HepG2 (cell line): ENCODE data around the gene MAGI1. TPM values are rescaled to one million over a fixed set of nuclear protein-coding genes. Genes with fewer than 3 reads are reported as not detected.

Source experiments
- ATAC-seq: fragments of 200-7000 bp; cut with Tn5 transposase; 3 replicates; pipeline ENCODE4 v1.9.1; 2020; ENCODE audit warnings: mild to moderate bottlenecking, moderate library complexity
- BruUV-seq: library from RNA; stranded (reverse); fragments of 400-500 nt; replicated peaks from 2 replicates; lab custom pipeline; 2021; lab: Mats Ljungman, UMichigan
- CTCF ChIA-PET: fragments of 300-600 bp; formaldehyde crosslinking; extraction: SDS; loops from one replicate; lab custom pipeline; 2021; ENCODE audit warnings: low total read pairs, inconsistent platforms, low intra/inter-chr PET ratio; lab: Yijun Ruan, JAX
- POLR2A ChIA-PET: fragments of 350-600 bp; sonication (Branson Sonifier 250); formaldehyde crosslinking; loops from one replicate; lab custom pipeline; 2020; ENCODE audit warnings: antibody characterized with exemption, inconsistent platforms; lab: Yijun Ruan, JAX
- DNase-seq: peaks from one replicate; pipeline ENCODE4 v3.0.0-alpha.2; 2015; ENCODE audit warnings: low spot score
- FAIRE-seq: peaks from 3 replicates; lab custom pipeline; 2011; peaks lifted over from hg19 to GRCh38; lab: Jason Lieb, UNC
- H2AFZ ChIP-seq: one replicate; pipeline ENCODE4 v1.6.1; 2011; ENCODE audit warnings: low read length, inconsistent platforms
- H3K27ac ChIP-seq: fragments of 300-600 bp; 3 replicates; pipeline ENCODE4 v1.8.0; 2011; ENCODE audit warnings: mixed run types, mild to moderate bottlenecking, mixed read lengths, low read length, inconsistent platforms; ENCODE audit not compliant: insufficient read depth; ENCODE audit errors: extremely low read length
- H3K27me3 ChIP-seq, 2 experiments: fragments of 200-600 bp in 1 of 2; 2 replicates in 1 of 2; 3 replicates in 1 of 2; pipeline versions ENCODE4 v1.6.0 to v1.8.0; 2011; ENCODE audit warnings: low read length in 2 of 2, mild to moderate bottlenecking in 2 of 2, moderate library complexity in 2 of 2, inconsistent platforms in 1 of 2; ENCODE audit not compliant: insufficient read depth in 2 of 2, control insufficient read depth in 1 of 2
- H3K36me3 ChIP-seq, 2 experiments: fragments of 200-600 bp in 1 of 2; replicated peaks in 1 of 2; 2 replicates in 1 of 2; 3 replicates in 1 of 2; pipeline versions ENCODE4 v1.5.1 to v1.8.0; 2011; ENCODE audit warnings: low read length in 2 of 2, inconsistent platforms in 1 of 2; ENCODE audit not compliant: insufficient read depth in 2 of 2, control insufficient read depth in 1 of 2
- H3K4me1 ChIP-seq: 2 replicates; pipeline ENCODE4 v1.5.1; 2012; ENCODE audit warnings: low read length, inconsistent platforms; ENCODE audit not compliant: insufficient read depth
- H3K4me2 ChIP-seq: 2 replicates; pipeline ENCODE4 v1.6.0; 2011; ENCODE audit warnings: low read depth, low read length, inconsistent platforms
- H3K4me3 ChIP-seq, 3 experiments: fragments of 200-600 bp in 1 of 3; sonication (generic), shearing (Covaris generic) in 1 of 3; replicated peaks in 1 of 3; 2 replicates each; pipeline ENCODE4 v1.5.1; 2011 to 2016; ENCODE audit warnings: low read length in 3 of 3, inconsistent platforms in 2 of 3, low read depth in 2 of 3, mild to moderate bottlenecking in 2 of 3, control low read depth in 1 of 3, mixed read lengths in 1 of 3; ENCODE audit not compliant: insufficient read depth in 1 of 3
- H3K79me2 ChIP-seq: one replicate; pipeline ENCODE4 v1.6.1; 2011; ENCODE audit warnings: low read length, inconsistent platforms; ENCODE audit not compliant: insufficient read depth
- H3K9ac ChIP-seq: 2 replicates; pipeline ENCODE4 v1.6.0; 2011; ENCODE audit warnings: mild to moderate bottlenecking, low read depth, low read length, inconsistent platforms; ENCODE audit not compliant: insufficient read depth
- H3K9me3 ChIP-seq: 2 replicates; pipeline ENCODE4 v1.5.1; 2012; ENCODE audit warnings: mild to moderate bottlenecking, low read length
- H4K20me1 ChIP-seq: 2 replicates; pipeline ENCODE4 v1.6.0; 2011; ENCODE audit warnings: inconsistent platforms, mild to moderate bottlenecking, low read length, moderate library complexity; ENCODE audit not compliant: insufficient read depth
- BORCS8-MEF2B ChIP-seq: sonication (generic); formaldehyde crosslinking; IDR thresholded peaks from 2 replicates; pipeline ENCODE4 v1.8.0; 2022; ENCODE audit warnings: mild to moderate bottlenecking, missing genetic modification reagents
- CREM ChIP-seq, 2 experiments: sonication (generic) in 1 of 2; formaldehyde crosslinking in 1 of 2; IDR thresholded peaks; 2 replicates each; pipeline versions ENCODE4 v1.4.0 to v1.6.1; 2016 to 2020; ENCODE audit warnings: antibody characterized with exemption in 1 of 2, mild to moderate bottlenecking in 1 of 2, missing genetic modification reagents in 1 of 2
- HOXA5 ChIP-seq: sonication (generic); formaldehyde crosslinking; IDR thresholded peaks from 2 replicates; pipeline ENCODE4 v1.4.0; 2020; ENCODE audit warnings: missing genetic modification reagents
- MAFF ChIP-seq: IDR thresholded peaks from 2 replicates; pipeline ENCODE4 v1.6.1; 2011; ENCODE audit warnings: low read depth, low read length, improper control_type of control experiment
- NFKB2 ChIP-seq: sonication (generic); formaldehyde crosslinking; IDR thresholded peaks from 2 replicates; pipeline ENCODE4 v1.4.0; 2020; ENCODE audit warnings: missing genetic modification reagents, borderline replicate concordance
- POLR2G ChIP-seq: fragments of 200-400 bp; formaldehyde crosslinking; IDR thresholded peaks from 2 replicates; pipeline ENCODE4 v1.6.1; 2018; ENCODE audit warnings: mild to moderate bottlenecking, low read depth, low read length, moderate library complexity
- RFXAP ChIP-seq: sonication (generic); formaldehyde crosslinking; IDR thresholded peaks from 2 replicates; pipeline ENCODE4 v1.4.0; 2020; ENCODE audit warnings: missing genetic modification reagents, borderline replicate concordance
- SAP130 ChIP-seq: IDR thresholded peaks from 2 replicates; pipeline ENCODE4 v1.6.1; 2016; ENCODE audit warnings: low read depth
- SCMH1 ChIP-seq: sonication (generic); formaldehyde crosslinking; IDR thresholded peaks from 2 replicates; pipeline ENCODE4 v1.9.0; 2021; ENCODE audit warnings: missing genetic modification reagents, mild to moderate bottlenecking, borderline replicate concordance
- THAP8 ChIP-seq: sonication (generic); formaldehyde crosslinking; IDR thresholded peaks from 2 replicates; pipeline ENCODE4 v1.5.1; 2020; ENCODE audit warnings: missing genetic modification reagents, mild to moderate bottlenecking, borderline replicate concordance
- ZNF180 ChIP-seq: sonication (generic); formaldehyde crosslinking; IDR thresholded peaks from 2 replicates; pipeline ENCODE4 v1.4.0; 2020; ENCODE audit warnings: low read depth, missing genetic modification reagents, borderline replicate concordance
- ZNF205 ChIP-seq: IDR thresholded peaks from 2 replicates; pipeline ENCODE4 v1.6.1; 2018; ENCODE audit warnings: missing biosample characterization, missing genetic modification reagents
- ZNF629 ChIP-seq: sonication (generic); formaldehyde crosslinking; conservative IDR thresholded peaks from 2 replicates; pipeline ENCODE4 v1.5.0; 2020; ENCODE audit warnings: missing genetic modification reagents
- ZNF766 ChIP-seq: sonication (generic); formaldehyde crosslinking; IDR thresholded peaks from 2 replicates; pipeline ENCODE4 v1.5.0; 2020; ENCODE audit warnings: missing genetic modification reagents, borderline replicate concordance
- WGBS: methylation state at CpG from one replicate; pipeline ENCODE4 v1.1.6; 2017; ENCODE audit warnings: low lambda C conversion rate; 5-methylcytosine and 5-hydroxymethylcytosine counted together
- in situ Hi-C: cut with HindIII; loops from 2 replicates; pipeline ENCODE4 v1.10.0; 2017; ENCODE audit warnings: low pct_unique_long_range_greater_than_20kb; ENCODE audit not compliant: extremely low pct_ligation_motif_present
- intact Hi-C: fragments of 100-400 bp; cut with micrococcal nuclease; formaldehyde crosslinking; loops from one replicate; pipeline ENCODE4 v1.10.0; 2022; ENCODE audit not compliant: unreplicated experiment
- polyA plus RNA-seq, 8 experiments: library from polyadenylated mRNA; depleted of rRNA in 3 of 8; stranded (reverse) in 7 of 8; unstranded in 1 of 8; fragments of >200 nt; fragmentation: Illumina TruSeq in 4 of 8; extraction: Trizol in 4 of 8; gene quantifications; 2 replicates each; pipeline versions ENCODE4 v1.2.1 to v1.2.3, GENCODE V29; 2011 to 2016; ENCODE audit warnings: low read depth in 4 of 8, missing spikeins in 1 of 8, mixed read lengths in 1 of 8; ENCODE audit not compliant: insufficient read depth in 1 of 8
- total RNA-seq, 5 experiments: library from RNA; depleted of rRNA; stranded (reverse); fragments of >200 nt; fragmentation: Illumina TruSeq; extraction: Trizol; gene quantifications; 2 replicates each; pipeline ENCODE4 v1.2.3, GENCODE V29; 2016; ENCODE audit warnings: low read depth in 1 of 5
- TF ChIP-seq, protein P1 (sequence below): conservative IDR thresholded peaks from 2 replicates; pipeline ENCODE4 v1.6.1; 2018; ENCODE audit warnings: missing genetic modification reagents
- TF ChIP-seq, protein P2 (sequence below): sonication (generic); formaldehyde crosslinking; IDR thresholded peaks from 2 replicates; pipeline ENCODE4 v1.4.0; 2020; ENCODE audit warnings: missing genetic modification reagents; ENCODE audit errors: not compliant biosample characterization

Gene MAGI1
- total and polyA plus RNA-seq, 2 of the 13 experiments (the other 11 are each of a cell fraction or from before 2014, with no cell fraction given) = 22.2 to 26.0 TPM

GRCh38 chr3:65907232-65908130 lies 131.2 kb downstream of the MAGI1 start:
- in situ Hi-C loops = no loop called here
- H4K20me1 ChIP-seq = peaks cover 11% of the 10 kb centered on the region; the same call in 1 of the 2 replicates
- no peak overlapping the region for H3K27ac ChIP-seq
- H3K9me3 ChIP-seq = no peaks in the 10 kb centered on the region
- H3K4me1 ChIP-seq = peaks cover 22% of the 10 kb centered on the region
- peaks cover 78% of the 10 kb centered on the region for H3K79me2 ChIP-seq
- H3K27me3 ChIP-seq = no peaks in the 10 kb centered on the region
- TF ChIP-seq ZNF766 (CRISPR knock-in tag) (no peak), SCMH1 (no peak), CREM (IDR thresholded peaks at IDR 0.05) (no peak), CREM (CRISPR knock-in tag; IDR thresholded peaks at IDR 0.05) (no peak), HOXA5 (no peak), ZNF629 (CRISPR knock-in tag) (no peak), NFKB2 (CRISPR knock-in tag) (no peak), ZNF180 (CRISPR knock-in tag) (no peak), POLR2G (no peak), RFXAP (CRISPR knock-in tag) (no peak), SAP130 (CRISPR knock-in tag) (no peak), THAP8 (CRISPR knock-in tag) (no peak), BORCS8-MEF2B (CRISPR knock-in tag) (no peak), MAFF (no peak), ZNF205 (CRISPR knock-in tag) (no peak)
- TF ChIP-seq, protein P1, sequence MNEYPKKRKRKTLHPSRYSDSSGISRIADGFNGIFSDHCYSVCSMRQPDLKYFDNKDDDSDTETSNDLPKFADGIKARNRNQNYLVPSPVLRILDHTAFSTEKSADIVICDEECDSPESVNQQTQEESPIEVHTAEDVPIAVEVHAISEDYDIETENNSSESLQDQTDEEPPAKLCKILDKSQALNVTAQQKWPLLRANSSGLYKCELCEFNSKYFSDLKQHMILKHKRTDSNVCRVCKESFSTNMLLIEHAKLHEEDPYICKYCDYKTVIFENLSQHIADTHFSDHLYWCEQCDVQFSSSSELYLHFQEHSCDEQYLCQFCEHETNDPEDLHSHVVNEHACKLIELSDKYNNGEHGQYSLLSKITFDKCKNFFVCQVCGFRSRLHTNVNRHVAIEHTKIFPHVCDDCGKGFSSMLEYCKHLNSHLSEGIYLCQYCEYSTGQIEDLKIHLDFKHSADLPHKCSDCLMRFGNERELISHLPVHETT (CRISPR knock-in tag) = no peak
- TF ChIP-seq, protein P2, sequence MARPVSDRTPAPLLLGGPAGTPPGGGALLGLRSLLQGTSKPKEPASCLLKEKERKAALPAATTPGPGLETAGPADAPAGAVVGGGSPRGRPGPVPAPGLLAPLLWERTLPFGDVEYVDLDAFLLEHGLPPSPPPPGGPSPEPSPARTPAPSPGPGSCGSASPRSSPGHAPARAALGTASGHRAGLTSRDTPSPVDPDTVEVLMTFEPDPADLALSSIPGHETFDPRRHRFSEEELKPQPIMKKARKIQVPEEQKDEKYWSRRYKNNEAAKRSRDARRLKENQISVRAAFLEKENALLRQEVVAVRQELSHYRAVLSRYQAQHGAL (CRISPR knock-in tag) = no peak
- intact Hi-C loops = no loop called here
- H3K4me2 ChIP-seq = no peak overlapping the region
- H3K36me3 ChIP-seq = no peaks in the 10 kb centered on the region
- ChIA-PET POLR2A (no interaction called here), CTCF (no interaction called here)
- no peak for FAIRE-seq
- DNase-seq = no peak
- H3K4me3 ChIP-seq = no peak overlapping the region
- no peak overlapping the region for H3K9ac ChIP-seq
- WGBS = 97% methylated on average over 9 of the region's 9 CpGs
- no peak; the same call in 2 of the 3 replicates for ATAC-seq
- no peak overlapping the region for H2AFZ ChIP-seq
- BruUV-seq = no TSS peak
